Measurements from ENCODE around the gene HMGB4.
A peak's percentile ranks its signal among the peaks of the same experiment; 100 is the strongest.

HMGB4 gene

DNA sequence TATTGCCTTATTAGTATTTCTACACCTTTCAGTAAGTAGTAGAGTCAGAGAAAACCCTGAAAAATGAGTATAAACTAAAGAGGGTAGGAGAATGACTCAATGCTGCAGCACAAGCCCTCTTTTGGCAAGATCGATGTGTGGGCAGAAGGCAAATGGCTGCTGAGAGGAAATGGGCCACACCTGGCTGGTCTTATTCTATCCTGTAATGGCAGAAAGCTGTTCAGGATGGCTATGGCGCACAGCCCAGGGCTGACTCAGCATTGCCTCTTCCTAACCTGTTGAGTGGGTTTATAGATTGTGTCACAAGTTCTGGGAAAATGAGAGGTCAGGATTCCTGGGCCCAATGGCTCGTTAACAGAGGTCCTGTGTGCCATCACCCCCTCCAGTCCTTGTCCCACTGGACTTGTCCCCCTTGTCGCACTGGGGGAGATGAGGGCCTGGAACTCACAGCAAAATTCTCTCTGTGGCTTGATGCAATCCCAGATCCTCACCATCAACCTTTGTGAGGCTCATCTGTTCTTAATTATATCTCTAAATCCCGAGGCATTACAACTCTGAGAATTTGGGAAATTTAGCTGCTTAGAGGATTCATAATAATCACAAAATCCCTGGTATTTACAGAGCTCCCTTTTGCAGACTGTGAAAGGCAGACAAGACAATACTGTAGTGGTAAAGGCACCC, 13.2 kb downstream of the HMGB4 start:
- ChIA-PET POLR2A (ENCODE audit: low non-redundant PET) (no interaction called here), CTCF (no interaction called here)
- peak; percentile 3 for DNase-seq (ENCODE audit: low spot score)
- TF ChIP-seq, protein P1, sequence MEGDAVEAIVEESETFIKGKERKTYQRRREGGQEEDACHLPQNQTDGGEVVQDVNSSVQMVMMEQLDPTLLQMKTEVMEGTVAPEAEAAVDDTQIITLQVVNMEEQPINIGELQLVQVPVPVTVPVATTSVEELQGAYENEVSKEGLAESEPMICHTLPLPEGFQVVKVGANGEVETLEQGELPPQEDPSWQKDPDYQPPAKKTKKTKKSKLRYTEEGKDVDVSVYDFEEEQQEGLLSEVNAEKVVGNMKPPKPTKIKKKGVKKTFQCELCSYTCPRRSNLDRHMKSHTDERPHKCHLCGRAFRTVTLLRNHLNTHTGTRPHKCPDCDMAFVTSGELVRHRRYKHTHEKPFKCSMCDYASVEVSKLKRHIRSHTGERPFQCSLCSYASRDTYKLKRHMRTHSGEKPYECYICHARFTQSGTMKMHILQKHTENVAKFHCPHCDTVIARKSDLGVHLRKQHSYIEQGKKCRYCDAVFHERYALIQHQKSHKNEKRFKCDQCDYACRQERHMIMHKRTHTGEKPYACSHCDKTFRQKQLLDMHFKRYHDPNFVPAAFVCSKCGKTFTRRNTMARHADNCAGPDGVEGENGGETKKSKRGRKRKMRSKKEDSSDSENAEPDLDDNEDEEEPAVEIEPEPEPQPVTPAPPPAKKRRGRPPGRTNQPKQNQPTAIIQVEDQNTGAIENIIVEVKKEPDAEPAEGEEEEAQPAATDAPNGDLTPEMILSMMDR (conservative IDR thresholded peaks at IDR 0.05; ENCODE audit: low read depth), result no peak
- no peak overlapping the region for H3K27ac ChIP-seq

- no peak for DNase-seq (ENCODE audit: low spot score)
- H3K27ac ChIP-seq, result no peak overlapping the region
- POLR2A ChIA-PET (ENCODE audit: low non-redundant PET), result interaction anchor here (0.6 kb wide), 1 partner anchor 1888 kb away, joined by 14 read pairs; no protein-coding TSS in a partner anchor
- CTCF ChIA-PET, result interaction anchor here (0.8 kb wide), 1 partner anchor 580 kb away, joined by 4 read pairs; no protein-coding TSS in a partner anchor
- TF ChIP-seq, protein P1 (conservative IDR thresholded peaks at IDR 0.05; ENCODE audit: low read depth), result no peak
Observed at GRCh38 chr1:33878392-33878791, 14.5 kb downstream of the HMGB4 start.

GRCh38 chr1:33880305-33880704, 16.4 kb downstream of the HMGB4 start:
- DNase-seq (ENCODE audit: low spot score), result no peak
- TF ChIP-seq, protein P1 (conservative IDR thresholded peaks at IDR 0.05; ENCODE audit: low read depth), result no peak
- no peak overlapping the region for H3K27ac ChIP-seq
- POLR2A ChIA-PET (ENCODE audit: low non-redundant PET), result no interaction called here
- CTCF ChIA-PET, result interaction anchor here (0.6 kb wide), 1 partner anchor 698 kb away, joined by 3 read pairs; no protein-coding TSS in a partner anchor

DNA sequence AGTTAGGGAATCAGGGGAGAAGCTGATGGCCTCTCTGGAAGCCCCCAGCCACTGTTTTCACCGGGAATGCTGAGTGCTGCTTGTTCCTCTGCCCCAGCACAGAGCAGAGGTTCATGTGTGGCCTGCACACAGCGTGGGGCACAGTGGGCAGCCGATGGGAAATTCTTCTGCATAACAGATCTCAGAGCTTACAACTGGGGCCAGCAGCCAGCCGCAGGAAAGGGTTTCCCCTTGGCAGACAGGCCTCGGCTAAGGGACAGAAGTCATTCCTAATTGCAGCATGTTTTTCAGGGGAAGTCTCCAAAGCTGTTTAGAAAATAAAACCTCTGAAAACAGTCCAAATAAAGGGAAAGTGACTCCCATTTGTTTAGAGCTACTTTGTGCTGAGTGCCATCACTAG, 22.6 kb downstream of the HMGB4 start:
- POLR2A ChIA-PET (ENCODE audit: low non-redundant PET), result no interaction called here
- CTCF ChIA-PET, result no interaction called here
- no peak overlapping the region for H3K27ac ChIP-seq
- TF ChIP-seq, protein P1 (conservative IDR thresholded peaks at IDR 0.05; ENCODE audit: low read depth), result no peak
- DNase-seq (ENCODE audit: low spot score), result no peak

GRCh38 chr1:33893147-33893830, 29.4 kb downstream of the HMGB4 start:
- no peak overlapping the region for H3K27ac ChIP-seq
- POLR2A ChIA-PET (ENCODE audit: low non-redundant PET), result no interaction called here
- CTCF ChIA-PET, result interaction anchor here (0.5 to 1.0 kb wide), 2 partner anchors 44 to 158 kb away, joined by 3 to 5 read pairs; no protein-coding TSS in a partner anchor

GRCh38 chr1:33895396-33895795, 31.5 kb downstream of the HMGB4 start:
- H3K27ac ChIP-seq, result no peak overlapping the region
- DNase-seq (ENCODE audit: low spot score), result no peak
- POLR2A ChIA-PET (ENCODE audit: low non-redundant PET), result no interaction called here
- TF ChIP-seq, protein P1 (conservative IDR thresholded peaks at IDR 0.05; ENCODE audit: low read depth), result no peak
- CTCF ChIA-PET, result no interaction called here

More at GRCh38 chr1:33893147-33893830, 29.4 kb downstream of the HMGB4 start:
- TF ChIP-seq, protein P1 (conservative IDR thresholded peaks at IDR 0.05; ENCODE audit: low read depth), result no peak
- no peak for DNase-seq (ENCODE audit: low spot score)

All from RWPE1 (cell line).